KG1 (cell line): ENCODE results near the gene TMEM117.

Experiments
- DNase-seq: peaks from one replicate; lab custom pipeline; 2025; lab: John Stamatoyannopoulos, UW

TMEM117 gene

DNA sequence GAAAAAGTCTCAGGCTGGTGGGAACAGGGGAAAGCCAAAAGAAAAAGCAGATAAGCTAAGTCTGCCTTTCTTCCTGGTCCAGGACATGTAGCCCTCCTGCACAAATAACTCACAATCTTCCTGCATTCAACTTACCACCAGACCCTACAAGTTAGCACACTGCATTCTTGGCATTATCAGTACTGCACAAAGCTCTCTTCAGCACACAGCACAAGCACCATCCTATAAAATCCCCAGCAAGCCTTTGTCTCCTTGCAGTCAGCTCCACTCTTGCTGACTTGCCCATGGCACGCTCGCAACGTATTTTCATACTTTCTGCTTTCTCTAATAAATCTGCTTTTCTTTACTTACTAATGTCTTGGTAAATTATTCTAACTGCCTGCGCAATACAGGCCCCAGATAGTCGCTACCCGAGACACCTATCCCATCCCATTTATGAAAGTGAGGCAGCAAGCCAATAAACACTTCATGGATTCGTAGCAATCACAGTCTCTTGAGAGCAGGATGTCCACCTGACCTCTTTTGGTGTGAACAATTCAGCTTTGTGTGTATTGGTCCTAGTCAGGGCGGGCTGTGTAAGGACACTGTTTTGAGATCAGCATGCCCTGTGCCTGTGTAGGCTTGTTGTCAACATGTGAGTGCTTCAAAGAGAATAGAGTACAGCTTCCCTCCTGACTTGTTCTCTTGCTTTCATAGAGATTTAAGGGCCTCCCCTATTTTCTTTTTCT, 49.0 kb downstream of the TMEM117 start:
- no peak for DNase-seq

DNA sequence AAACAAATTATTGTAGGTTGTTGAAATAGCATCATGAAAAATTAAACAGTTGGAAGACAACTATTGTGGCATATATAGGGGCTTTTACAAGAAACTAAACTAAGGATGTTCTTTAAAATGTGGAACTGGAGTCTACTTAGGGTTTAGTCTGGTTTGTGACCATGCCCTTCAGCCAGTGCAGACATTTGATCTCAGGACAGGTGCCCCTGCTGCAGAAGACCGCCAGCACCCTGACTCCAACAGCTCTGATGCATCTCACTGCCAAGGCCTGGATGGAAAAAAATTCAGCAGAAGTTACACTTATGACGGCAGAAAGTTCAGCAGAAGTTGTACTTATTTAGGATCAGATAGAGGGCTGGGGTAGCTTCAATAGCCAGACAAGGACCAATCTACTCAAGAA, 51.5 kb downstream of the TMEM117 start:
- no peak for DNase-seq

DNA sequence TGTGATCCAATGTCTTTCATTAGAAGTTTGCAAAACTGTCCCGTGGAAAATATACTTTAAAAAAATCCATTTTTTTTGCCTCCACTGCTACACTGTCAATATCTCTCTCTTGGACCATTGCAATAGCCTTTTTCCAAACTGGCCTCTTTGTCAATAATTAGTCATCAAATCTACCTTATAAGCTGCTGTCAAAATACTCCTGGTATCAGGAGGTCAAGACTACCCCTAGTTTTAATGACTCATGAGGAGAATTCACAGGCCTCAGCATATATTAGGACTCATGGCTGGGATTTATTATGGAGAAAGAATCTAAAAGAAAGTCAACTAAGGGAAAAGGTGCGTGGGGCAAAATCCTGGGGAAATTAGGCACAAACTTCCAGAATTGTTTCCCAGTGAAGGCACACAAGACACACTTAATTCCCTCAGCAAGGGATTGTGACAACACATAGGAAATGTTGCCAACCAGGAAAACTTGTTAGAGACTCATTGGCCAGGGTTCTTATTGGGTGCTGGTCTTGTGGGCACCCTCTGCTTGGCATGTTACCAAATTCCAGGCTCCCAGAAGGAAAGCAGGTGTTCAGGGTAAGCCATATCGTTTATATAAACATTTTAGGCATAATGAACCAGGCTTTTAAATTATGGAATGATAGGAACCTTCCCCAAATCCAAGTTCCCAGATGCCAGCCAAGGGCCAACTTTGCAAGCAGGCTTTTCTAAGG, 56.1 kb downstream of the TMEM117 start:
- no peak for DNase-seq

DNA sequence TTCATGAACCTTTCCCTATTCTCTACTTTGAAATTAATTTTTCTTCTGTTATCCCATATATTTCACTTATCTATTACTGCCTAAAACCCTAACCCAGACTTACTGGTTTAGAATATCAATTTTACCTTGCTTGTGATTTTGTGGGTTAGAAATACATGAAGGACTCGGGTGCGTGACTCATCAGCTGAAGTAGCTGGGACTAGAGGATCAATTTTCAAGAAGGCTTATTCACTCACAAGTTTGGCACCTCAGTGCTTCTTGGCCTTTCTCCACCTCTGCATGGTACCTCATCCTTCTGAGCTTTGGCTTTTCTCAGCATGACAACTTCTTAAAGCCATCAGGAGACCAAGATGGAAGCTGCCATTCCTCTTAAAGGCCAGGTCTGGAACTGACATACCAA, 57.8 kb downstream of the TMEM117 start:
- DNase-seq, result no peak

DNA sequence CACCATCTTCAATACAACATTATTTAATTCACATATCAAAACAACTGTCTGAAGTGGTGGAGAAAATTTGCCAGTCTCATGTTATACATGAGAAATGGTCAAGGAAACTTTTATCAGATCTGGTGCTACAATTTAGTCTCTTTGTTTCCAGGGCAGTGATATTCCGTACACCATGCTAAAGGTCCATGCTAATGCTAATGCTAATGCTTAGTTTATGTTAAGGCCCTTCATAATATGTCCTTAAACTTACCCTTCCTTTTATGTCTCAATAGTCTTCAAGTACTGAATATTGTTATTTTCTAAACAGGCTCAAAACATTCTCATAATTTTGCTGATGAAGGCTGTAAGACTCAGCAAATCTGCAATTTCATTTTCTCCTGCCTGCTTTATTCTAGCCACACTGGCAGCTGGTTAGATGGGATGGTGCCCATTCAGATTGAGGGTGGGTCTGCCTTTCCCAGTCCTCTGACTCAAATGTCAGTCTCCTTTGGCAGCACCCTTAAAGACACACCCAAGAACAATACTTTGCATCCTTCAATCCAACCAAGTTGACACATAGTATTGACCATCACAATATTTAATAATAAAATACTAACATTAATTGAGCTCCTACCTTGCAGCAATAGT, 59.8 kb downstream of the TMEM117 start:
- DNase-seq, result no peak

DNA sequence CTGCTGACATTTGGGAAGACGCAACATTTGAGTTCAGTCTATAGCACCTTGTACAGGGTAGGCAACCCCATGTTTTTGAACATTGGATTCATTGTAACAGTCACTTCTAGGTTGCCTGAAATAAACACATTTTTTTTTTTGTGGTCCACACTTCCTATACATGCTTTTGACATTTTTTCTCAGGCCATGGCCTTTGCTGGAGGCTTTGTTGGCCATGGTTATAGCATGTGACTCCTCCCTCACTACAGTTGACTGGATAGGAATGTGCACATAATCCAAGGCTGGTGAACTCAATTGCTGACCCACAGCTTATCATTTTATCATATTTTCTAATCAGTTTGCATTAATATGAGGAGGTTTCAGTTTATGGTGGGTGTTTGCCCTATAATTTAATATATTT, 60.6 kb downstream of the TMEM117 start:
- DNase-seq, result no peak

DNA sequence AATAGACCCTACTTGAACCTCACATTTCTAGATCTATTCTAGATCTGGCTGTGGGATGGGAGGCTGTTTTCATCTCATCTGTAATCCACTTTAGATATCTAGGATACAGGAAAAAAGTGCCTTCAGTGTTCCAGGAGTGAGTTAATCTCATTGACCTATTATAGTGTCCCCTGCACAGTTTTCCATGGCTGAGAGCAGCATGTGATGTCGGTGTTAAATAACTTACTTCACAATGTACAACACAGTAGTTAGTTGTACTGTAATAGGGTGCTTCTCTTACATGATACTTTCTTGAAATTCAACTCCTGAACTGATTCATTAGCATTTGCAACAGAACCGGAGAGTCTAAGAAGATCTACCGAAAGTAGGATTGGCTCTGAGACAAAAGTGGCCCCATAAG, 62.6 kb downstream of the TMEM117 start:
- DNase-seq, result no peak

DNA sequence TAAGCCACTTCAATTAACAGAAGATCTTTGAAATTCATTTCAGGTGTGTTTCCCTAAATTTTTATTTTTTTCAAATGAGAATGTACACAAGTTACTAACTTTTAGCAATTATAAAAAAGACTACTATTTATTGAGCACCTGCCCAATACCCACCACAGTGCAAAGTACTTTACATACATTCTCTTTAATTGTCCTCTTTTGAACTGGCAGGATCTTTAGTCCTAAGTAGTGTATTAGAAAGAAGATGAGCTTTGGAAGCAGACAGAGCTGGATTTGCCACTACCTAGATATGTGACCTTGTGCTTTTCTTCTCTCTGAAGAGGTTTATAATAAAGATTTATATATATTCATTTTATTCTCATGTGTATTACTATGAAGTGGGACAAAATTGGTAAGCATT, 63.7 kb downstream of the TMEM117 start:
- no peak for DNase-seq

DNA sequence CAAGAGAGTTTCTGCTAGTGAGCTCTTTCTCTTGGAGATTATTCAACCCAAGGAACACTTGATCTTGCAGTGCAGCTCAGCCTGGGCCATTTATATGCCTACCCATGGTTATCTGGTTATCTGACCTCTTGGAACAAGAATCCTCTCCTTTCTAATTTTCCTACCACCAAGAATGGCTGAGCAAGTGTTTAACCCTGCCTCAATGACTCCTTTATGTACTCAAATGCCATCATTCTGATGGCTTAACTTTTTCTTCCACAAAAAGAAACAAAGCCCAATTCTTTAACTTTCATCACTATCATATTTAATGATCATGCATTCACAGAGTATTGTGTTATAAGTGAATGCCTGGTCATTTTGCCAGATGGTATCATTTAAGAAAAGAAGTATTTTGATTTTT, 67.8 kb downstream of the TMEM117 start:
- no peak for DNase-seq

DNA sequence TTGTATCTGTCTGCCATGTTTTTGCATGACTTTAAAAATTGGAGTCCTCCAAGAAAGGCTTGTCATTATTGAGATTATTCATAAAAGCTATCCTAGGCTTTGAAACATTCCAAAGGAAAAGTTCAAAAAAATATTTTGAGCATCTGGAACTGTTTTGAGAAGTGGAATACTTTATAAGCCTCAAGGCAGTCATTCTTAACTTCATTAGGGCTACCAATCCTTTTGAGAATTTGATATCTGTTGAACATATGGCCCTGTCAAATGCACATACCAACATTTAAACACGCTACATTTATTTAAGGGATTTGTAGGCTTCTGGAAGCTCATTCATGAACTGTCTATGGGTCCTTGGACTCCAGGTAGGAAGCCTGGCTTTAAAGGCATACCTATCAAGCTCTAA, 77.0 kb downstream of the TMEM117 start:
- no peak for DNase-seq

DNA sequence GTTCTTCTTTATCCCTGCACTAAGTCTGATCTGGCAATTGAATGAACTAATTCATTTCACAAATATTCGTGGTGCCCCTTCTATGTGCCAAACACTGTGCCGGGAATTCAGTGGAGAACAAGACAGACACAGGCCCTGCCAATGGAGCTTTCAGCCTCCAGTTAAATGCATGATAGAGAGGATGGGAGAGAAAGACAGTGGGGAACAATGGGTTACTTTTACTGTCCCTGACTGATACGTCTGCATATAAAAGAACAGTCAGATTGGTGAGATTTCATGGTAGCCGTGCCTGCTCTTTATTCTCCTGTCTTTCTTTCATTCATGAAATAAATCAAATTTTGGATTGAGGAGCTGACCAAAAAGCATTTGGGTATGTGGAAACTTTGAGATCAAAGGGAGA, 78.5 kb downstream of the TMEM117 start:
- DNase-seq, result no peak

DNA sequence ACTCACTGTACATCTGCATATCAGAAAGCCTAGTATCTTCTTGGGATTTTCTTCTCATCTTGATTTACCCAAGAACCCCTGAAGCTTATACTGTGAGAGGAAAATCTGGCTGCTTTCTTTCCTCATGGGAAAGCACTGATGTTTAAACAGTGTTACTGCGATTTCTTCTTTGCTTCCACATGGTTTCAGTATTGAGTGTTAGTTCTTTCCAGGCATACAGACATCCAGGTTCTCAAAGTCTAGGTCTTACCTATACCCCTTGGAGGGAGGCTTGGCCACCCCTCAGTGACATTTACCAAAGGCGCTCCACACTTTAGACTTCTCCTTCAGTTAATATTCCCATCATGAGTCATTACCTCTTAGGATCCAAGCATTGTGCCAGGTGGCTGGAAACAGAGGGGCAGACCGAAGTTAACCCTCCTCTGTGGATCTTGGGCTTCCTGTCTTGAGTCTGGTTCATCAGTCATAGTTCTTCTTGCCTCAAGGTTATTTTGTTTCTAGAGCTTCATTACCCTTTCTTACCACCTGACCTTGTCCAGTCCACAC, 79.1 kb downstream of the TMEM117 start:
- no peak for DNase-seq

DNA sequence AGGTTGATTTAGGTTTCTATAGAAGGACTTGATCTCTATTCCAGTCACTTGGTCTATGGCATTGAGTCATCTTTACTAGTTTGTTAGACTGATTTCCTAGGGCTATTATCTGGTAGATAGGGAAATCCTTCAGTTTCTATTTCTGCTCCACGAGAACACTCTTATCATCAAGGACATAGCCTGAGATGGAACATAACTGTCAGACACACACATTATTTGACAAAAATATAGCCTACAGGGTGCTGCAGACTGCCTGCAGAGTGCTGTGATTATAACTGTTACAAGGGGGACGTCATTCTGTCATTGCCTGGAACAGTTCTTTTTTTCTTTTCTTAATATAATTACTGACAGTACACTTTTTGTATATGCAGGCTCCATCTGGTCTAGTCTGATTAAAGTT, 82.0 kb downstream of the TMEM117 start:
- DNase-seq, result no peak

DNA sequence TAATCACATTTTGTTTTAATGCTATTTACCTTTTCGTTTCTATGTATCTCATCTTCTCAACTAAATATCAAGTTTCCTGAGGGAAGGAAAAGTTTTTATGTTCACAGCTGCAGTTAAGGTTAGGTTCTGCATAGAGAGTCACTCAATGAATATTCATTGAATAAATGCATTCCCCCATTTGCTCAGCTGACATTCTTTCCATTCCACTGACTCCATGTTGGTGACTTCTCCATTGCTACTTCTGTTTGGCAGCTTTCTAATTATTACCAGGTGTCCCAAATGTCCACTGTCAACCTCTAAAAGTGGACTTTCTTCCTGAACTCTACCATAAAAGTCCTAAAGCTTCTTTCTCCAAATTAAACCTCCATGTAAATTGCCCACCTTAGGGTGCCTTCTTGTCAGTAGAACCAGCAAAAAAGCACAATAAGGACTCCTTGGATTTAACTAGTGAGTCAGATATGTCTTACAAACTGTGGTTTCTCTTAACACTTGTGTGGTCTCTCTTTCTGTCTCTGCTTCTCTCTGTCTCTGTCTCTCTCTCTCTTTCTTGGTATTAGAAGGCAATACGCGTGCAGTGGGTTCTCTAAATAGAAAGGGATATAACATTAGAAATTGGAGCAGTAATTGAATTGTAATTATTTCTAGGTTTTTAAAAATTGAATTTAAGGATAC, 85.9 kb downstream of the TMEM117 start:
- DNase-seq, result no peak

DNA sequence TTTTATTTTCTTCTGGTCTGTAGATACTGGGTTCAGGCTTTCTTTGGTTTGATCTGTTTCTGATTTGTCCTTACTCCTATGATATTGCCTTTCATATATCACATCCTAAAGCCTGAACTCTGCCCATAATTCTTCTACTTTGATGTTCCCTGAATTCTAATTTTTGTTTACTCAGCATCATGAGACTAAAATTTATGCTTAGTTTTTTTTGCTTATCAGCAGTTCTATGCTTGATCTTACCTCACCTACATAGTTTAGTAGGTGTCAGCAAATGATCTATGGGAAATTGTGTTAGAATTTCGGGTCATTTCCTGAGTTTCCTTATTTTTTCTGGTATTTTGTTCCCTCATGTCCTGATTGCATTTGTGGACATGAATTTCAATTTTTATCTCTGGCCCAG, 94.2 kb downstream of the TMEM117 start:
- DNase-seq, result no peak

DNA sequence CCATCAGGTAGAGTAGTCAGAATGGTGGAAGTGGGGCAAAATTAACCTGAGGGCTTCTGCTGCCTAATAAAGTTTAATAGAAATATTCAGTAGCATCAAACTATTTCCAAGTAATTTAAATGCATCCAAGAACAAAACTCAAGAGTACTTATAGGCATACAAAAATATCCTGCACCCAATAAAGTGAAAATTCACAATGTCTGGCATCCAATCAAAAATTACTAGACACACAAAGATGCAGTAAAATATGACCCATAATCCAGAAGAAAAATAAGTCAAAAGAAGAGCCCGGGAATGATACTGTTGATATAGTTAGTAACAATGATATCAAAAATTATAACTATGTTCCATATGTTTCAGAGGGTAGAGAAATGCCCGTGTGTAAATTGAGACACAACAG, 95.3 kb downstream of the TMEM117 start:
- DNase-seq, result no peak

DNA sequence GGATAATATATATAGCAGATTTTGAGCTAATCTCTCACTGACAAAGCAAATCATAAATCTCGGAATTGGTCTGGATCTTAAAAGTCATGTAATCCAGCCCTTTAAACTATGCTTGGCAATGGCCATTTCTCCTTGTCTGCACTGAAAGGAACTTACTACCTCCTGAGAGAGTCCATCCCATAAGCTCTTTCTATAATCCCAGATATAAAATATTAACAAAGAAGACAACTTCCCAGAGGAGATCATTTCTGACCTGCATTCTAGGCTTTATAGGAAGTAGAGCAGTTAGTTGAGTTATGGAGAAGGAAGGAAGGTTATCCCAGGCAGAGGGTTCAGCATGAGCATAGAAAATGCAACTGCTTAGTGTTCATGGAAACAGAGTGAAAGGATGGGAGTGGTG, 99.7 kb downstream of the TMEM117 start:
- no peak for DNase-seq

DNA sequence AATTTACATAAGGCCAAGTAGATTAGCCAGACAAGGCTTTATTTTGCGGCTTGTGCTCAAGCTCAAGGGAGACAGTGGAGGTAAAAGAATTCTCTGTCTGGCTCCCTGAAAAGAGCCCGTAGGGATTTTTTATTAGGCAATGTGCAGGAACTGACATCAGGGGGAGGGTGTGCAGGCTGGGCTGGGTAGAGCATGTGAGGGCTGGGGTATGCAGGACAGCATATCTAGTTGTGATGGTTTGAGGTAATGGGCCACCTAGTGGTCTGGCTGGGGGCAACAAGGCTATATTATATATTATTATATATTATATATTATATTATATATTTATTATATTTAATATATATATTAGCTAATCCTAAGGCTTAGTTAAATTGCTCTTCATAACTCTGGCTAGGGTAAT, 102.1 kb downstream of the TMEM117 start:
- no peak for DNase-seq

DNA sequence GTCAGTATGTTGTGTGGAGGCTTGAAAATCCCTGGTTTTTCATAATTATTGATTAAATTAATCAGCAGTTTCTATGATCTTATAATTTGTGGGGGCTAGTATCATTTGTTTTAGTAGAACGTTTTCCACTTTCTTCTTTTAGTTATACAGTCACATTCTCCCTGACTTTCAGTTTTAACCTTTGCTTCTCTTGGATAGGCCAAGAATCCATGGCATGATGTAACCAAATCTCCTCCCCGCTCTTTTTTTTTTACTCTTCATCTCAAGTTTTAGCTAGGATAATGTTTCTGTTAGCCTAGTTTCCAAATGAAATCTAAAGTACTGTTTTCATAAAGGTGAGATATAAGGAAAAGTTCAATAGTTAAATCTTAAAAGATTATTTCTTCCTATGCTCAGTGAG, 106.5 kb downstream of the TMEM117 start:
- DNase-seq, result no peak

DNA sequence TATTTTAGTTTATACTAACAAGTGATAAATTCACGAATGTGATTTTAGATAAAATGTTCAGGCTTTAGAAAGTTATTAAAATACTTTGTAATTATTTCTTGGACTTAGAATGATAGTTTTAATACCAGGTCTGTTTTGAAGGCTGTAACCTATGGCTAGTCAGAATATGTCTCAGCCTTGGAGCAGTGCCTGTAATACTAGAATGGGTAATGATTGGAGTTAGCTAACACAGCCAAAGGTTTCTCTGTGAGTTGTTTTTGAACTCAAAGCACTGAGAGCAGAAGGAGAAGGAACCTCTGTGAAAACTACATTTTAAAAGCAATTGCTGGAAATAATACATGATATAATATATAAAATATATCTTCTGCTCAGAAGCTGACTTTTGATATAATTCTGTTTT, 110.1 kb downstream of the TMEM117 start:
- DNase-seq, result no peak

DNA sequence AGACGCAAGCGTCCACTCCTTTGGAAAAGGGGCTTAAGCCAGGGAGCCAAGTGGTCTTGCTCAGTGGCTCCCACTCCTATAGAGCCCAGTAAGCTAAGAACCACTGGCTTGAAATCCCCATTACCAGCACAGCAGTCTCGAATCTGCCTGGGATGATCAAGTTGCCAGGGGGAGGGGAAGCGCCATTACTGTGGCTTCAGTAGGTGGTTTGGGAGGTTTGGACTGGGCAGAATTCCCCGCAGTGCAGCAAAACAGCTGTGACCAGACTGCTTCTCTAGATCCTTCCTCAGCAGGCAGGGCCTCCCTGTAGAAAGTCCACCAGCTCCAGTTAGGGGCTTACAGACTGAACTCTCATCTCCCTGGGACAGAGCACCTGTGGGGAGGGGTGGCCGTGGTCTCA, 115.4 kb downstream of the TMEM117 start:
- DNase-seq, result no peak

DNA sequence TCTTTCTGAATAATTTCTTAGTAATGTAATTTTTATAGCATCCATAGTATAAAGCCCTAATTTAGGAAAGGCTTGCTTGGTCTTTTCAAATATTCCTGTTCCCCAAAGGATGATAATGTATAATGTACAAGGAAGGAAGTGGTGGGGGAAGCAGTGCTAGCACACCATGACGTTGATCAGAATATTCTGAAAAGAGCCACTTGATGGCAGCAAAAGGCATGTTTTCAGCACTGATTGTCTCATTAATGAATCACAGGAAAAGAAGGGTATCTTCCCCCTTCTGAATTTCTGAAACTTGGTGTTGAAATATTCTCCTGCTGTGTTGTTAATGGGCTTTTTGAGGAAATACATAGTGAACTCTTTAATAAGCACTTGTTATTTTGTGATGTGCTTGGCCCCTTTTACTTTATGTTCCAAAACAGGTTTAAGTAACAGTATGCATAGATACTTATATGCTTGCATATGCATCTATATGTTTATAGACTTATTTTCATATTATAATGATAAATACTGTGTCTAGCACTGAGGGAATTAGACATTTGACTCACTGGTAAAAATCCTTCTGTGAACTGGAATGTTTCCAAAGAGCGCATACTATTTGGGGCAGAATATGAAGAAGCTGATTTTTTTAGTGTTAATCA, 122.0 kb downstream of the TMEM117 start:
- peak; percentile 21 for DNase-seq
